ENCODE measurements around the gene RAD51D.
"Not testable (repeated sequence)": the region's sequence is repeated elsewhere in the genome, so short reads cannot be mapped to it uniquely, and the experiment has no call there.

Gene RAD51D

GRCh38 chr17:35141681-35142466 lies 22.2 kb upstream of the RAD51D start, which contains the start of gene NLE1:
Gene NLE1, minus strand, starts transcription at chr17:35142303. Its CDS starts 28 bp downstream, at chr17:35142275.
- DNase-seq: peak; percentile 93

GRCh38 chr17:35138218-35138617 lies 18.6 kb upstream of the RAD51D start:
- DNase-seq: no peak

- DNase-seq: no peak
Measured at GRCh38 chr17:35135322-35135721, 15.7 kb upstream of the RAD51D start.

- no peak for DNase-seq
Measured at GRCh38 chr17:35132816-35133550, 13.3 kb upstream of the RAD51D start.

- no peak for DNase-seq
Measured at GRCh38 chr17:35132099-35132498, 12.4 kb upstream of the RAD51D start.

- DNase-seq: no peak
Measured at GRCh38 chr17:35130392-35130791, 10.7 kb upstream of the RAD51D start.

- no peak for DNase-seq
Measured at GRCh38 chr17:35129973-35130351, 10.3 kb upstream of the RAD51D start.

GRCh38 chr17:35129154-35129972 lies 9.7 kb upstream of the RAD51D start:
- DNase-seq: no peak

- no peak for DNase-seq
Measured at GRCh38 chr17:35127751-35128514, 8.3 kb upstream of the RAD51D start.

GRCh38 chr17:35121315-35121714 lies 1.7 kb upstream of the RAD51D start, which contains the start of gene FNDC8:
Gene FNDC8, plus strand, starts transcription at chr17:35121615. Its CDS starts 79 bp downstream, at chr17:35121694.
- DNase-seq: no peak

GRCh38 chr17:35117984-35118383 lies 1.7 kb downstream of the RAD51D start:
- peak; percentile 81 for DNase-seq

GRCh38 chr17:35116845-35117244 lies 2.8 kb downstream of the RAD51D start:
- peak; percentile 78 for DNase-seq

- not testable (repeated sequence) for DNase-seq
Measured at GRCh38 chr17:35110791-35111190, 8.9 kb downstream of the RAD51D start.

- DNase-seq: no peak
Measured at GRCh38 chr17:35104844-35105450, 14.7 kb downstream of the RAD51D start.

- no peak for DNase-seq
Measured at GRCh38 chr17:35103271-35103670, 16.4 kb downstream of the RAD51D start.

- DNase-seq: no peak
Measured at GRCh38 chr17:35101725-35102124, 17.9 kb downstream of the RAD51D start.

GRCh38 chr17:35101036-35101435 lies 18.6 kb downstream of the RAD51D start:
- DNase-seq: no peak

GRCh38 chr17:35099908-35100307 lies 19.8 kb downstream of the RAD51D start:
- peak; percentile 98 for DNase-seq

GRCh38 chr17:35097776-35098175 lies 21.9 kb downstream of the RAD51D start:
- no peak for DNase-seq

- no peak for DNase-seq
Measured at GRCh38 chr17:35095741-35096140, 23.9 kb downstream of the RAD51D start.

- no peak for DNase-seq
Measured at GRCh38 chr17:35094902-35095301, 24.8 kb downstream of the RAD51D start.

GRCh38 chr17:35090707-35091106 lies 29.0 kb downstream of the RAD51D start:
- DNase-seq: not testable (repeated sequence)

Measured in NCI-H69 (cell line).